ENCODE measurements around the gene SSTR5.

GRCh38 chr16:1050516-1050915 is 22.0 kb upstream of the SSTR5 start:
- TF ChIP-seq RAD21 (IDR thresholded peaks at IDR 0.05; ENCODE audit: low read length), result no peak
- TF ChIP-seq POLR2A (IDR thresholded peaks at IDR 0.05; ENCODE audit: low read depth, low read length), result no peak
- no peak for TF ChIP-seq CTCF (conservative IDR thresholded peaks at IDR 0.05; ENCODE audit: low read depth, low read length)
- no peak for TF ChIP-seq MXI1 (IDR thresholded peaks at IDR 0.05; ENCODE audit: borderline replicate concordance, low read depth, low read length)
- no peak for TF ChIP-seq SMC3 (IDR thresholded peaks at IDR 0.05; ENCODE audit: low read depth, low read length)
- TF ChIP-seq MAZ (IDR thresholded peaks at IDR 0.05; ENCODE audit: borderline replicate concordance, low read depth, low read length), result no peak
- no peak for TF ChIP-seq CEBPB (IDR thresholded peaks at IDR 0.05; ENCODE audit: low read depth, low read length)

Measured in IMR-90 (cell line).